Uterus (tissue), 2 donors: ENCODE results near the gene KRT12.

ENCODE experiments used
- POLR2A ChIP-seq, 2 donors: fragments of 450-650 bp; IDR thresholded peaks; one replicate each; pipeline ENCODE4 v1.6.1; 2016; ENCODE audit warnings: antibody characterized with exemption in 2 of 2, mild to moderate bottlenecking in 1 of 2, moderate library complexity in 1 of 2
- TF ChIP-seq, protein P1 (sequence below), 4 experiments: fragments of 200-600 bp in 2 of 4; fragments of 450-650 bp in 2 of 4; sonication (generic) in 2 of 4; IDR thresholded peaks; one replicate each; pipeline ENCODE4 v1.5.1; 2016 to 2019; ENCODE audit warnings: antibody characterized with exemption in 4 of 4, mild to moderate bottlenecking in 2 of 4, moderate library complexity in 1 of 4

- TF ChIP-seq, protein P1, sequence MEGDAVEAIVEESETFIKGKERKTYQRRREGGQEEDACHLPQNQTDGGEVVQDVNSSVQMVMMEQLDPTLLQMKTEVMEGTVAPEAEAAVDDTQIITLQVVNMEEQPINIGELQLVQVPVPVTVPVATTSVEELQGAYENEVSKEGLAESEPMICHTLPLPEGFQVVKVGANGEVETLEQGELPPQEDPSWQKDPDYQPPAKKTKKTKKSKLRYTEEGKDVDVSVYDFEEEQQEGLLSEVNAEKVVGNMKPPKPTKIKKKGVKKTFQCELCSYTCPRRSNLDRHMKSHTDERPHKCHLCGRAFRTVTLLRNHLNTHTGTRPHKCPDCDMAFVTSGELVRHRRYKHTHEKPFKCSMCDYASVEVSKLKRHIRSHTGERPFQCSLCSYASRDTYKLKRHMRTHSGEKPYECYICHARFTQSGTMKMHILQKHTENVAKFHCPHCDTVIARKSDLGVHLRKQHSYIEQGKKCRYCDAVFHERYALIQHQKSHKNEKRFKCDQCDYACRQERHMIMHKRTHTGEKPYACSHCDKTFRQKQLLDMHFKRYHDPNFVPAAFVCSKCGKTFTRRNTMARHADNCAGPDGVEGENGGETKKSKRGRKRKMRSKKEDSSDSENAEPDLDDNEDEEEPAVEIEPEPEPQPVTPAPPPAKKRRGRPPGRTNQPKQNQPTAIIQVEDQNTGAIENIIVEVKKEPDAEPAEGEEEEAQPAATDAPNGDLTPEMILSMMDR (IDR thresholded peaks at IDR 0.05), result no peak
- no peak for TF ChIP-seq POLR2A (IDR thresholded peaks at IDR 0.05)
Observed at GRCh38 chr17:40832840-40833239, 34.2 kb downstream of the KRT12 start.
